GM21576 (cell line): ENCODE results near the gene CMSS1.

Source experiments
- ATAC-seq: cut with Tn5 transposase; IDR thresholded peaks from one replicate; pipeline ENCODE4 v1.9.1; 2021; ENCODE audit warnings: mild to moderate bottlenecking, moderate library complexity; ENCODE audit not compliant: unreplicated experiment

Gene CMSS1

DNA sequence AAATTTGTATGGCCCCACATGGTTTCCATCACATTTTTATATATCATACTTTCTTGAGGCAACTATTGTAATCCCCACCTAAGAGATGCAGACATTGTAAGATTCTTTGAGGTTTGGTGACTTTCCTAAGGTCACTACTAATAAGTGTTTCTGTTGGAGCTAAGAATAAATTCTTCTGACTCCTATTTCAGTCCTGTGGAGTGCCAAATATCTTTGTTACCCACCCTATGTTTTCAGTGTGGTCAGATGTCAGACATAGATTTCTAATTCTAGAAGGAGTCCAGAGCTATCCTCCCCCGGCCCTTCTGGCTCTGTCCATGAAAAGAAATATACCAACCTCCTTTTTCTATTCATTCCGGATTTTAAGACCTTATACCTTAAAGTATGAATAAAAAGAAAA is 342.9 kb downstream of the CMSS1 start:
- no peak for ATAC-seq

- ATAC-seq: no peak
Measured at GRCh38 chr3:100163787-100164186, 346.1 kb downstream of the CMSS1 start.

DNA sequence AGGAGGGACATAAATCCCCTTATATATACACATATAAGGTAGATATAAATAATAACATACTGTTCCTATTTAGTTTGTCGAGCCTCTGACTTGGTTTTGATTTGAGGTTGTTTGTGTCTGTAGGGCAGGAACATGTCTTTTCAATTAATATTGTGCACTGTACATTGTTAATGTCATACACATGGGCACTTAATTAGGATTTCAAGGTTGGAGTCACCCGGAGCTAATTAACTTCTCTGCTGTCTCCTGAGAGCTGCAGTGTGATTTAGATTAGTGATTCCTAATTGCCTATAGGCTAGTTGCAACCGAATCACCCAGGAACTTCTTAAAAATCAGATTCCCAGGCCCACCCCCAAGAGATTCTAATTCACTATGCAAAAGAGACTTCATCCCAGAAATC is 347.1 kb downstream of the CMSS1 start:
- ATAC-seq: no peak

DNA sequence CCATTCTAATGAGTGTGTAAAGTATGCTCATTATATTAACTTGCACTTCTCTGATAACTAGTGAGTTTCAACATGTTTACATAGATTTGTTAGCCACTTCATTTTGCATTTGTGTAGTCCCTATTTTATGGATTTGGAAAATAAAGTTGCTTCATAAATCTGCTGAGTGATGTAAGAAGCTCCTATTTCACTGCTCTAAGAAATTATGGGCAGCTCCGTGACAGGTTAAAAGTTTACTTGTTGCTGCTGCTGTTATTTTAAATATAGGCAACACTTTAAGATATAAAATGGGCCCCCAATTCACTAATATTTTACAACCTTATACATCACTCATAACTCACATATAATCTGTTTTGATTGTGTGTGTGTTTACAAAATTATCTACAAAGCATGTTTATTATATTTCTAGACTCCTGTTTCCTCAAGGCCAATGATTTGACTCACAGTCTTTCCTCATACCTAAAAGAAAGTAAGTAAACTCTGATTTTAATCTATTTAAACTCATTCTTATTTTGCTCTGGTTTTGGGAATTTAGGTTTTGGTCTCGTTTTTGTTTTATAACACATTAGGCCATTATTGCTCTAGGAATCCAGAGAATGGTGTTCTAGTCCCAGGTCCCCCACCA is 348.4 kb downstream of the CMSS1 start:
- no peak for ATAC-seq

DNA sequence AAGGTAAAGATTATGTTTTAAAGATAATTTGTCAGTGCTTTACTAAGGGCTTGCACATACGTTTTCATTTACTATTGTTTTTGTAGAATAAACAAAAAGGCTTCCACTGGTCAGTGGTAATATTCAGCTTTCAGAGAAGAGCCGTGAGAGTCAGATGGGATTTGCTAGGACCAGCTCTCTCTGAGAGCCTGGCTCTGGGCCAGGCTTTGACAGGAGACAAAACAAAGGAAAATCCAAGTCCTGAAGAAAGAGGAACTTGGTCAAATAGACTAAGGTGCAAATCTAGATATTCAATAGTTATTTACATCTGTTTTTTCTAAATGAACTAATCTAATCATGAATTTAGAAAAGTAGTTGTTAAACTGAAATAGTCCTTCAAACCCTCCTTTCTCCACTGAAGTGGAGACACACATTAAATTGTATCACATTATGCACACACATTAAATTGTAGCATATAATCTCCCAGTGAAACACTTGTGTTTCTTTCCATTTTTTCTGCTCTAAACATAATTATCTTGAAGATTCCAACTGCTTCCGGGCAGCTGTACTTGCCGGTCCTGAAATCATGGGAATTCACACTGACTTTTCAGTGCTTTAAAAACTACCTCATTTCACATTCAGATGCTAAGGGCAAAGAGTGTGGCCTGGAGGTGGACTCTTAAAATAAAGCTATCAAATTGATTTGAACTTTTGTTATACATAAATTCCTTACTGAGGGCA is 351.7 kb downstream of the CMSS1 start:
- ATAC-seq: no peak

GRCh38 chr3:100170486-100170885 is 352.8 kb downstream of the CMSS1 start:
- ATAC-seq: no peak

GRCh38 chr3:100171211-100171914 is 353.7 kb downstream of the CMSS1 start:
- ATAC-seq: no peak

DNA sequence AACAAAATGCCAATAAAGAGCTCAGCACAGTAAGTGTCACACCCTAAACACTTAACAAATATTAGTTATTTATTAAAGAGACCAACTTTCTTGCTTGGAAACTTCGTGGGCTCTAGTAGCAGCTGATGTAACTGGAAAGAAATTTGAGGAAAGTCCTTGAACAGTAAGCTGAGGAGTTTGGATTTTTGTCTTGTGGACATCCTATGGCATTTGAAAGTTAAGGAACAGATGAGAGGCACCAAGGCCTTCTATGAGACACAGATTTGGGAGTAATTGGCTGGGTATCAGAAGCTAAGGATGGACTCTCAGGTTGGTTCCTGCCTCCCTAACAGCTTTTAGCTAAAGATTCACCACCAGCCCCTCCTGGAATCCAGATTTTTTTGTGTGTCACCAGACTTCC is 356.3 kb downstream of the CMSS1 start:
- ATAC-seq: no peak

GRCh38 chr3:100175637-100176280 is 358.1 kb downstream of the CMSS1 start:
- ATAC-seq: no peak

GRCh38 chr3:100179692-100180349 is 362.2 kb downstream of the CMSS1 start:
- ATAC-seq: no peak

DNA sequence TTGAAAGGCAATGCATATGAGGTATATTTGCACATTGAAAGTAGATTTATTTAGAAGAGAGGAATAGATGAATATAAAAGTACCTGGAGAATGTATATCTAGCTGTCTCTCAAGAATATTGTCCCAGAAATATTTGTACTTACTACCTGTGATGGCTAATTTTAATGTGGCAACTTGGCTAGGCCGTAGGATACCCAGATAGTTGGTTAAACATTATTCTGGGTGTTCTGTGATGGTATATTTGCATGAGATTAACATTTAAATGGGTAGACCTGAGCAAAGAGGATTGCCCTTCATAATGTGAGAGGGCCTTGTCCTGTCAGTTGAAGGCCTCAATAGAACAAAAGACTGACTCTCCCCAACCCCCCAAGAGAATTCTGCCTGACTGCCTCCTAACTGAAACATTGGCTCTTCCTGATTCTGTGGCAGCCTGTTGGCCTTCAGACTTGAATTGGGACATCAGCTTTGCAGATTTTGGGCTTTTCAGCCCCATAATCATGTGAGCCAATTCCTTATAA is 366.0 kb downstream of the CMSS1 start:
- ATAC-seq: no peak

GRCh38 chr3:100184948-100185570 is 367.4 kb downstream of the CMSS1 start:
- ATAC-seq: no peak

DNA sequence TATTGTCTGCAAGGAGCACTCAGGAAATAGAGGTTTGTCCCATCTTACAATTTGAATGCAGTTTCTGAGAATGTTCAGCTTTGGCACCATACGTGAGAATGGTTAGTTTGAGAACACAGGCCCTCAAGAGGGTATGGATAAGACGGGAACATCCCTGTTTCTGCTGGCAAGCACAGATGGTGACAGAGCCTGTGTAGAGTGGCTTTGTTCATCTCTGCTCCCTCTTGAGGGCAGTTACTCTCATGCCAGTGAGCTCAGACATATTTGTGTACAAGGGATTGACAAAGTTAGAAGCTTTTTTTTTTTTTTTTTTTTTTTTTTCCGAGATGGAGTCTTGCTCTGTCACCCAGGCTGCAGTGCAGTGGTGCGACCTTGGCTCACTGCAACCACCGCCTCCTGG is 368.2 kb downstream of the CMSS1 start:
- ATAC-seq: no peak

DNA sequence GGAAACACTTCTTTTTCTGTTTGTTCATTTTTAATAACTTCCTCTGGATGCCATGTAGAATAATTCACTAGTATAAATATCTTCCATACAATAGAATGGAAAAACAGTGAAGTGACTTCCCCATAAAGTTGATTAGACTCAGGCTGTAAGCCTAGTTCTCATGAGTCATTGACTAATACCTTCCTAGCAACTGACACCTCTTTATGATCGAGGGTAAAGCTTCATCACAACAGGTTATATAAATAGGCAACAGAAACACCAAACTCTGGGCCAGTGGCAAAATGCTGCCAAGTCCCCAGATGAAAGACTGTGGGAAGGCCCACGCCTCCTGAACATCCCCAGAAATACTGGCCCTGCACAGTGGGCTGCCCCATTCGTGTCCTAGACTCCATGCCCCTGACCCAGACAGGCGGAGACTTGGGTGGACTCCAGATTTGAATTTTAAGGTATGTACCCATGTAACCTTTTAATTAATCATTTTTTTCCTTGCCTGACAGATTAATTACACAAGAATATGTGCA is 371.8 kb downstream of the CMSS1 start:
- no peak for ATAC-seq

- ATAC-seq: no peak
Measured at GRCh38 chr3:100195375-100195774, 377.7 kb downstream of the CMSS1 start.

- no peak for ATAC-seq
Measured at GRCh38 chr3:100197876-100198275, 380.2 kb downstream of the CMSS1 start.

- ATAC-seq: no peak
Measured at GRCh38 chr3:100198579-100199269, 381.1 kb downstream of the CMSS1 start.

GRCh38 chr3:100205171-100205570 is 387.5 kb downstream of the CMSS1 start:
- no peak for ATAC-seq

- ATAC-seq: no peak
Measured at GRCh38 chr3:100206687-100207086, 389.0 kb downstream of the CMSS1 start.

- ATAC-seq: no peak
Measured at GRCh38 chr3:100207886-100208285, 390.2 kb downstream of the CMSS1 start.
